Esophagus squamous epithelium (tissue), 5 donors: Measurements from ENCODE around the gene RASGRP4. TPM values are rescaled to one million over a fixed set of nuclear protein-coding genes. Genes with fewer than 3 reads are reported as not detected.

Experiments
- DNase-seq: peaks from one replicate; lab custom pipeline; 2025; lab: John Stamatoyannopoulos, UW
- H3K27ac ChIP-seq, 4 donors: fragments of 200-600 bp; sonication (generic); one replicate each; pipeline ENCODE4 v1.5.1; 2016 to 2019; ENCODE audit warnings: mild to moderate bottlenecking in 1 of 4
- H3K27me3 ChIP-seq, 4 donors: fragments of 200-600 bp; sonication (generic); 1 replicate in 3 of 4; 2 replicates in 1 of 4; pipeline versions ENCODE4 v1.5.1 to v1.6.0; 2017 to 2021; ENCODE audit warnings: antibody characterized with exemption in 1 of 4
- H3K36me3 ChIP-seq, 3 donors: fragments of 200-600 bp; sonication (generic); one replicate each; pipeline ENCODE4 v1.5.1; 2016 to 2019
- H3K4me1 ChIP-seq, 3 donors: fragments of 200-600 bp; sonication (generic); one replicate each; pipeline ENCODE4 v1.5.1; 2017 to 2019
- H3K4me3 ChIP-seq, 4 donors: fragments of 200-600 bp; sonication (generic); 1 replicate in 3 of 4; 2 replicates in 1 of 4; pipeline ENCODE4 v1.5.1; 2016 to 2019; ENCODE audit warnings: mild to moderate bottlenecking in 2 of 4, moderate library complexity in 1 of 4
- H3K9me3 ChIP-seq, 3 donors: fragments of 200-600 bp; sonication (generic); one replicate each; pipeline ENCODE4 v1.5.1; 2016 to 2019
- POLR2A ChIP-seq, 4 donors: fragments of 450-650 bp; IDR thresholded peaks; one replicate each; pipeline ENCODE4 v1.6.1; 2017; ENCODE audit warnings: antibody characterized with exemption in 4 of 4, mild to moderate bottlenecking in 4 of 4, moderate library complexity in 3 of 4
- WGBS, 2 donors: methylation state at CpG; one replicate each; pipeline ENCODE4 v1.1.5; 2018; 5-methylcytosine and 5-hydroxymethylcytosine counted together
- intact Hi-C: fragments of 100-400 bp; cut with DNase I; formaldehyde crosslinking; loops from one replicate; pipeline ENCODE4 v1.15.0; 2022
- total RNA-seq, 4 donors: library from RNA; depleted of rRNA; stranded (reverse); fragments of >200 nt; gene quantifications; one replicate each; pipeline ENCODE4 v1.1.0, GENCODE V29; 2016
- TF ChIP-seq, protein P1 (sequence below), 6 experiments: fragments of 450-650 bp in 4 of 6; fragments of 200-600 bp in 2 of 6; sonication (generic) in 2 of 6; IDR thresholded peaks; one replicate each; pipeline ENCODE4 v1.5.1; 2016 to 2019; ENCODE audit warnings: antibody characterized with exemption in 6 of 6, mild to moderate bottlenecking in 4 of 6, moderate library complexity in 4 of 6
- donor health status: DM: yes; HTN: yes; CAD: no.

The RASGRP4 gene
- total RNA-seq, 4 donors from 2014 or later, result 0.35 to 4.2 (median 0.64) TPM; not detected in 1

DNA sequence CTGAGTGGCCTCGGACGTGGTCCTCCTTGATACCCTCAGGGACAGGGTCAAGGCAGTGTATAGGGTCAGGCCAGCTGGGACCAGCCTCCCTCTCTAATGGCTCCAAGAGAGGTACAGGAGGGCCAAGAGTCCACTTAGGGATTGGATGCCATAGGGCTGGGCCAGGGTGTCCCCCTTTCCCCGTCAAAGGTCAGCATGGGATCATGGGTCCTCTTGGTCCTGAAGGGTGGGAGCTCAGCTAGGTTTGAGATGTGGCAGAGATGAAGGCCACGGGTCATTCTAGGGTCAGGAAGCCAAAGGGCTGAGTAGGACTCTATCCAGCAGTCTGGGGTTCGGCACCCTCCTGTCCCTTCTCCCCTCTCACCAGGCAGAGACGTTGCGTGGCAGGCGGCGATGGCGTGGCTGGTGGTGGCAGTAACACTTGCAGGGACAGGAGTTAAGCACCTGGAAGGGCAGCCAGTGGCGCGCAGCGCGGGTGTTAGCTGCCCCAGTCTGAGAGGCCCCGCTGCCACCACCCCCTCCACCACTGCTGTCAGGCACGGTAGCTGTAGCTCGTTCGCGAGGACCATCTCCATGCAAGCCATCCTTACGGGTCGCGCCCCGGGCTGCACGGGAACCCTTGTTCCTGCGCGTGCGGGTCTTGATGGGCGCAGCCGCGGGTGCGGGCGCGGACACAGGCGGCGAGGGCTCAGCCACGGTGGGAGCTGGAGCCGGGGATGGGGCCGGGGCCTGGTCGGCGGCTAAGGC lies 40.8 kb downstream of the RASGRP4 start:
- WGBS, 2 donors, result 87 to 94% methylated on average over 7 of the region's 40 CpGs
- H3K4me3 ChIP-seq, result no peak overlapping the region
- H3K4me1 ChIP-seq, result peaks cover 28 to 59% (median 34%) of the 10 kb centered on the region in 3 donors
- H3K9me3 ChIP-seq, result no peaks in the 10 kb centered on the region
- intact Hi-C loops, result no loop called here
- H3K27ac ChIP-seq, result no peak overlapping the region
- H3K27me3 ChIP-seq, result peaks cover 0 to 66% (median 0%) of the 10 kb centered on the region in 4 donors
- peaks cover 18 to 57% (median 26%) of the 10 kb centered on the region in 3 donors for H3K36me3 ChIP-seq
- no peak for DNase-seq
- TF ChIP-seq POLR2A (IDR thresholded peaks at IDR 0.05), result no peak
- TF ChIP-seq, protein P1, sequence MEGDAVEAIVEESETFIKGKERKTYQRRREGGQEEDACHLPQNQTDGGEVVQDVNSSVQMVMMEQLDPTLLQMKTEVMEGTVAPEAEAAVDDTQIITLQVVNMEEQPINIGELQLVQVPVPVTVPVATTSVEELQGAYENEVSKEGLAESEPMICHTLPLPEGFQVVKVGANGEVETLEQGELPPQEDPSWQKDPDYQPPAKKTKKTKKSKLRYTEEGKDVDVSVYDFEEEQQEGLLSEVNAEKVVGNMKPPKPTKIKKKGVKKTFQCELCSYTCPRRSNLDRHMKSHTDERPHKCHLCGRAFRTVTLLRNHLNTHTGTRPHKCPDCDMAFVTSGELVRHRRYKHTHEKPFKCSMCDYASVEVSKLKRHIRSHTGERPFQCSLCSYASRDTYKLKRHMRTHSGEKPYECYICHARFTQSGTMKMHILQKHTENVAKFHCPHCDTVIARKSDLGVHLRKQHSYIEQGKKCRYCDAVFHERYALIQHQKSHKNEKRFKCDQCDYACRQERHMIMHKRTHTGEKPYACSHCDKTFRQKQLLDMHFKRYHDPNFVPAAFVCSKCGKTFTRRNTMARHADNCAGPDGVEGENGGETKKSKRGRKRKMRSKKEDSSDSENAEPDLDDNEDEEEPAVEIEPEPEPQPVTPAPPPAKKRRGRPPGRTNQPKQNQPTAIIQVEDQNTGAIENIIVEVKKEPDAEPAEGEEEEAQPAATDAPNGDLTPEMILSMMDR (IDR thresholded peaks at IDR 0.05), result no peak

DNA sequence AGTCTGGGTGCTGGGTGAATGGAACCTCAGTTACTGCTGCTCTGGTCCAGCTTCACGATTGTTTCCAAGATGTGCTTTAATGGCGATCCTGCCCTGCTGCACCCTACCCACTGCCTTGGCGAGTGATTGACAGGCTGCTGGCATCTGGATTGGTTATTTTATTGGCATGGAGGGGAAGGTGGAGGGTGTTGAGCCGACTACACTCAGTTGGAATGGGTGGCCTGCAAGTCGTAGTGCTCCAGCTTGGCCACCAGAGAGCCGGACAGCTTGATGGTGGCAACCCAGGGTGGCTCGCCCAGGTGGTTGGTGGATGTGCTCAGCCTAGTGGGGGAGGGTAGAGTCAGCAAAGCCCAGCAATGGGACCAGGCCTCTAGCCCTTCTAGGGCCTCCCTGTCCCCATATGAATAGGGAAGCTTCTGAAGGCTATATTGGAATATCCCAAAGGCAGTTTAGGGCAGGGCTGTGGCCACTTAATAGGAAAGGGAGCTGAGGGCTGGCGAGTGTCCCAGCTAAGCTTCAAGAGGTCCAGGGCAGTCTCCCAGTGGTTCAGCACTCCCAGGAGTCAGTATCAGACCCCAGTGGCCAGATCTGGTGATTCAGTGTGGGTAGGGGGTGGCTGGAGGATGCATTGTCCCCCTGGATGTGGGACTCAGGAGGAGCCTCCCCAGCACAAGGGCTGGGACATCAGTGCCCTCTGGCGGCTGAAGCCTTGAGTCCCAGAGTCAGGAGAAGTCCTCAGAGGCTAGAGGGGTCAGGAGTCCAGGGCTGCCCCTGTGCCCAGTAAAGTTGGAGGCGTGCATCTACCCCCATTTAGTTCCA lies 41.6 kb downstream of the RASGRP4 start:
- peaks cover 0 to 61% (median 0%) of the 10 kb centered on the region in 4 donors for H3K27me3 ChIP-seq
- TF ChIP-seq, protein P1 (IDR thresholded peaks at IDR 0.05), result peak in 2 of 6 experiments; percentile 4 to 43
- no peak for TF ChIP-seq POLR2A (IDR thresholded peaks at IDR 0.05)
- no peaks in the 10 kb centered on the region for H3K9me3 ChIP-seq
- intact Hi-C loops, result no loop called here
- peaks cover 25 to 51% (median 32%) of the 10 kb centered on the region in 3 donors for H3K4me1 ChIP-seq
- H3K4me3 ChIP-seq, result no peak overlapping the region
- DNase-seq, result no peak
- no peak overlapping the region for H3K27ac ChIP-seq
- peaks cover 18 to 65% (median 27%) of the 10 kb centered on the region in 3 donors for H3K36me3 ChIP-seq
- 77 to 81% methylated on average over 4 to 8 of the region's 10 CpGs for WGBS, 2 donors

- 94 to 100% methylated on average over 1 to 2 of the region's 2 CpGs for WGBS, 2 donors
- Histone ChIP-seq H3K4me1 (peaks cover 18 to 45% (median 26%) of the 10 kb centered on the region in 3 donors), H3K4me3 (no peak overlapping the region), H3K9me3 (no peaks in the 10 kb centered on the region), H3K36me3 (peaks cover 18 to 72% (median 32%) of the 10 kb centered on the region in 3 donors), H3K27me3 (peaks cover 0 to 54% (median 0%) of the 10 kb centered on the region in 4 donors), H3K27ac (no peak overlapping the region)
- intact Hi-C loops, result no loop called here
- no peak for TF ChIP-seq POLR2A (IDR thresholded peaks at IDR 0.05)
- TF ChIP-seq, protein P1 (IDR thresholded peaks at IDR 0.05), result no peak
- no peak for DNase-seq
These were observed 42.3 kb downstream of the RASGRP4 start for GRCh38 chr19:38383743-38384142.

- Histone ChIP-seq H3K9me3 (no peaks in the 10 kb centered on the region), H3K27me3 (peaks cover 0 to 49% (median 0%) of the 10 kb centered on the region in 4 donors), H3K36me3 (peaks cover 18 to 77% (median 32%) of the 10 kb centered on the region in 3 donors), H3K4me3 (no peak overlapping the region), H3K27ac (no peak overlapping the region), H3K4me1 (peaks cover 13 to 39% (median 20%) of the 10 kb centered on the region in 3 donors)
- intact Hi-C loops, result no loop called here
- TF ChIP-seq, protein P1 (IDR thresholded peaks at IDR 0.05), result no peak
- TF ChIP-seq POLR2A (IDR thresholded peaks at IDR 0.05), result no peak
- 40 to 67% methylated on average over 1 to 8 of the region's 10 CpGs for WGBS, 2 donors
- DNase-seq, result no peak
These were observed 42.8 kb downstream of the RASGRP4 start for GRCh38 chr19:38383184-38383583.
